Endothelial cell (in vitro differentiated cells): ENCODE results near the gene ELP4. TPM values are rescaled to one million over a fixed set of nuclear protein-coding genes. Genes with fewer than 3 reads are reported as not detected.

Experiments
- DNase-seq: peaks from one replicate; pipeline ENCODE4 v3.0.0; 2021; ENCODE audit warnings: low spot score
- H3K27ac Mint-ChIP-seq: one replicate; pipeline ENCODE4 v1.8.0; 2021; ENCODE audit warnings: mixed read lengths, inconsistent platforms; ENCODE audit not compliant: unreplicated experiment
- H3K27me3 Mint-ChIP-seq: one replicate; pipeline ENCODE4 v1.8.0; 2021; ENCODE audit warnings: mild to moderate bottlenecking, moderate library complexity, mixed read lengths, inconsistent platforms; ENCODE audit not compliant: unreplicated experiment
- H3K36me3 Mint-ChIP-seq: one replicate; pipeline ENCODE4 v1.8.0; 2021; ENCODE audit warnings: mild to moderate bottlenecking, low read depth, mixed read lengths, inconsistent platforms; ENCODE audit not compliant: unreplicated experiment
- H3K4me1 Mint-ChIP-seq: one replicate; pipeline ENCODE4 v1.8.0; 2021; ENCODE audit warnings: mild to moderate bottlenecking, mixed read lengths, inconsistent platforms; ENCODE audit not compliant: unreplicated experiment
- H3K4me3 Mint-ChIP-seq: one replicate; pipeline ENCODE4 v1.8.0; 2021; ENCODE audit warnings: mild to moderate bottlenecking, mixed read lengths, inconsistent platforms; ENCODE audit not compliant: unreplicated experiment
- H3K9me3 Mint-ChIP-seq: one replicate; pipeline ENCODE4 v1.8.0; 2021; ENCODE audit warnings: mixed read lengths, inconsistent platforms; ENCODE audit not compliant: unreplicated experiment
- total RNA-seq: library from RNA; stranded (reverse); fragmentation: NEBNext Ultra II Directional; extraction: Animal tissue kit (Norgen Biotek cat#: 25700); gene quantifications from one replicate; pipeline ENCODE4 v1.2.1, GENCODE V29; 2021; ENCODE audit not compliant: unreplicated experiment
- TF ChIP-seq, protein P1 (sequence below): fragments of 200-600 bp; sonication (generic); IDR thresholded peaks from one replicate; pipeline ENCODE4 v1.5.0; 2021; ENCODE audit warnings: antibody characterized with exemption; ENCODE audit not compliant: unreplicated experiment

Gene ELP4
- total RNA-seq, 1 donor from 2014 or later, result 9.5 TPM

DNA sequence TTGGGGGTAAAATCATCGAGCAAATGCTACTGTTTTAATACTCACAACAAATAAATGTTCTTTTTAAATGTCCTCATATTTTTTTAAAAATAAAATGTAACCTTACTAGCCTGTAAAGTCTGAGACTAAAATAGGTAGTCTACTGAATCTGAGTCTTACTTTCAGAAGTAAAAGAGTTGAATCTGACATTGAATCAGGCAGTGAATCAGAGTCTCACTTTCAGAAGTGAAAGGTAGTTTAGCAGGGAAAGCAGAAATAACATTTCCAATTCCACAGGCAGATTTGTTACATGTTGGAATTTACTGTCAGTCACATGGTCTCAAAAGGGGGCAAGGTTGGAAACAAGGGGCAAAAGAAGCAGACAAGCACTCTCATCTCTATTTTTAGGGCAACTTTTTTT, 143.0 kb downstream of the ELP4 start:
- Mint-ChIP-seq H3K4me1 (no peaks in the 10 kb centered on the region), H3K27me3 (no peaks in the 10 kb centered on the region), H3K36me3 (no peaks in the 10 kb centered on the region), H3K27ac (no peak overlapping the region), H3K9me3 (no peaks in the 10 kb centered on the region), H3K4me3 (no peak overlapping the region)
- no peak for DNase-seq
- TF ChIP-seq, protein P1, sequence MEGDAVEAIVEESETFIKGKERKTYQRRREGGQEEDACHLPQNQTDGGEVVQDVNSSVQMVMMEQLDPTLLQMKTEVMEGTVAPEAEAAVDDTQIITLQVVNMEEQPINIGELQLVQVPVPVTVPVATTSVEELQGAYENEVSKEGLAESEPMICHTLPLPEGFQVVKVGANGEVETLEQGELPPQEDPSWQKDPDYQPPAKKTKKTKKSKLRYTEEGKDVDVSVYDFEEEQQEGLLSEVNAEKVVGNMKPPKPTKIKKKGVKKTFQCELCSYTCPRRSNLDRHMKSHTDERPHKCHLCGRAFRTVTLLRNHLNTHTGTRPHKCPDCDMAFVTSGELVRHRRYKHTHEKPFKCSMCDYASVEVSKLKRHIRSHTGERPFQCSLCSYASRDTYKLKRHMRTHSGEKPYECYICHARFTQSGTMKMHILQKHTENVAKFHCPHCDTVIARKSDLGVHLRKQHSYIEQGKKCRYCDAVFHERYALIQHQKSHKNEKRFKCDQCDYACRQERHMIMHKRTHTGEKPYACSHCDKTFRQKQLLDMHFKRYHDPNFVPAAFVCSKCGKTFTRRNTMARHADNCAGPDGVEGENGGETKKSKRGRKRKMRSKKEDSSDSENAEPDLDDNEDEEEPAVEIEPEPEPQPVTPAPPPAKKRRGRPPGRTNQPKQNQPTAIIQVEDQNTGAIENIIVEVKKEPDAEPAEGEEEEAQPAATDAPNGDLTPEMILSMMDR, result no peak

DNA sequence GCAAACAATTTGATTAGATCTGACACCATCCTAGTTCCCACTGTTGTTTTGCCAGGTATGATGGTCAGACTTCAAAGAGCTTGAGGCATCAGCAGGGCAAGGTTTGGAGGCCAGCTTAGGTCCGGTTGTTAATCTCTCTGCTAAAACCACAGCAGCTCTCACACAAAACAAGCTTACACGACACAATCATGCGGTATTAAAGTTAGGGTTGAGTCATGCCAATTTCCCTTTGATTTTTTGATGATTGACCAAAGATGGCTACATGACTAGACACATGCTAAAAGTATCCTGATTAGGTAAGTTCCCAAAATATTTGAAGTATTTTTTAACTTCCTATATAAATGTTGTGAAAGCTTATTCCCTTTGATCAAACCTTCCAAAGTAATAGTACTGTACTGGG, 145.9 kb downstream of the ELP4 start:
- DNase-seq, result no peak

DNA sequence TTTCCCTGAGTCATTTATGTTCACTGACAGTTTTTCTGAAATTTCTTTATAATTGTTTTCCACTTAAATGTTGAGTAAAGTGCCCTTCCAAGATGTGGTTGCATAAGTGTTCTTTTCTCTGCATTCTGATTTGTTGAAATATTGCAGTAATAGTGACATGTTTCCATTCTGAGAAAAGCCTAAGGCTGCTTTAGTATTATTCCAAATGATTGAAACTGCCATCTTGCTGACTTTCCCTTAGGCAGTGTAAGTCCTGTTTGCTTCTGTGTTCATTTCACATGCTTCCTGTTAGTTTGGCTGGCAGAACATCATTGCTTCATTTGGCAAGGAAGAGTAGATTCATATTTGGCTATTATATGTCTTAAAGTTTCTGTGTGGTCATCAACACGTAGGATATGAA, 146.5 kb downstream of the ELP4 start:
- Mint-ChIP-seq H3K27ac (no peak overlapping the region), H3K4me1 (no peaks in the 10 kb centered on the region), H3K27me3 (no peaks in the 10 kb centered on the region), H3K9me3 (no peaks in the 10 kb centered on the region), H3K36me3 (no peaks in the 10 kb centered on the region), H3K4me3 (no peak overlapping the region)
- TF ChIP-seq, protein P1, result no peak
- no peak for DNase-seq

More for the DNA sequence above, 145.9 kb downstream of the ELP4 start:
- no peaks in the 10 kb centered on the region for H3K36me3 Mint-ChIP-seq
- H3K27me3 Mint-ChIP-seq, result no peaks in the 10 kb centered on the region
- H3K9me3 Mint-ChIP-seq, result no peaks in the 10 kb centered on the region
- no peaks in the 10 kb centered on the region for H3K4me1 Mint-ChIP-seq
- H3K4me3 Mint-ChIP-seq, result no peak overlapping the region
- no peak overlapping the region for H3K27ac Mint-ChIP-seq
- TF ChIP-seq, protein P1, result no peak

DNA sequence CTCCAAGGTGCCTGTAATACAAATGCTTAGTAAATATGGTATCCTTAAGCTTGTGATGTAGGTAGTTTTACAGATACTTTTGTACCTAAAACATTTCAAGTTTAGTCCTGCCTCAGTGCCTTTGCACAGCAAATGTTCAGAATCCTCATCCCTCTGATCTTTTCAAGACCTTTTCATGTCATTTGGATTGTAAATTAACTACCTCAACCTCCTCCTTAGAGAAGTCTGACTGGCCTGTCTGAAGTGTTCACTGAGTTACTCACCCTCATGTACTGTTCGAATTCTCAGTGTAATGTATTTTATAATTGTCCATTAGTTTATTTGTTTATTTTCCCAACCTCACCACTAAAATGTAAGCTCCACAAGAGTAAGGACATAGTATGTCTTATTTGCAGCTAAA, 147.5 kb downstream of the ELP4 start:
- Mint-ChIP-seq H3K4me1 (no peaks in the 10 kb centered on the region), H3K36me3 (no peaks in the 10 kb centered on the region), H3K27me3 (no peaks in the 10 kb centered on the region), H3K4me3 (no peak overlapping the region), H3K27ac (no peak overlapping the region), H3K9me3 (no peaks in the 10 kb centered on the region)
- DNase-seq, result no peak
- TF ChIP-seq, protein P1, result no peak

DNA sequence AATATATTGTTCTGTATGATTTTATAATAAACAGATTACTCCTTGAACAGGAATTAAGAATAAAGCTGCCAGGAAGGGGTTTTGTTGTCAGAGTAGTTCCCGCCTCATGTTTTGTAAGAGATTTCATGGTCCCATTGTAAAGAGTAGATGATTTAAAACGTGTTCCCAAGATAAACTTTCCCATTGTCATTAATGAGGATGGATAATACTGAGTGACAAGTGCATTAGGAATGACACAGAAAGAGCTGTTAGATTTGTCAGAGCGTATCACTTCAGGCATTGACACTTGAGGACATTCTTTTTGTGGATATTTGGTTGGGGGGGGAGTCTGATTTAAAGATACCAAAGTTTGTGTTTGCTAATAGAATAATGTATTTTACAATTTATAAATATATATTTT, 154.6 kb downstream of the ELP4 start:
- no peak for DNase-seq
- Mint-ChIP-seq H3K27me3 (no peaks in the 10 kb centered on the region), H3K4me3 (no peak overlapping the region), H3K4me1 (no peaks in the 10 kb centered on the region), H3K27ac (no peak overlapping the region), H3K36me3 (no peaks in the 10 kb centered on the region), H3K9me3 (no peaks in the 10 kb centered on the region)
- TF ChIP-seq, protein P1, result no peak
